Mucosa of stomach (tissue), 1 donor: ENCODE results near the gene EPHB4.
"Not testable (repeated sequence)": the region's sequence is repeated elsewhere in the genome, so short reads cannot be mapped to it uniquely, and the experiment has no call there.

Experiments
- H3K27me3 ChIP-seq: one replicate; pipeline ENCODE4 v1.7.0; 2013; ENCODE audit warnings: mild to moderate bottlenecking, low read length; ENCODE audit not compliant: control insufficient read depth, insufficient read depth
- H3K36me3 ChIP-seq: one replicate; pipeline ENCODE4 v1.7.0; 2013; ENCODE audit warnings: low read length; ENCODE audit not compliant: control insufficient read depth, insufficient read depth
- H3K4me1 ChIP-seq: one replicate; pipeline ENCODE4 v1.7.0; 2013; ENCODE audit warnings: mild to moderate bottlenecking, low read length; ENCODE audit not compliant: control insufficient read depth, insufficient read depth
- H3K4me3 ChIP-seq: one replicate; pipeline ENCODE4 v1.7.0; 2013; ENCODE audit warnings: low read length
- H3K9ac ChIP-seq: one replicate; pipeline ENCODE4 v1.7.0; 2013; ENCODE audit warnings: mild to moderate bottlenecking, low read length, moderate library complexity
- H3K9me3 ChIP-seq: one replicate; pipeline ENCODE4 v1.7.0; 2013; ENCODE audit warnings: mild to moderate bottlenecking, low read length, moderate library complexity; ENCODE audit not compliant: control insufficient read depth
- donor health status: Pancreatic carcinoma.

The EPHB4 gene

GRCh38 chr7:100789055-100789454 is 38.3 kb downstream of the EPHB4 start:
- peaks cover 13% of the 10 kb centered on the region for H3K27me3 ChIP-seq
- no peaks in the 10 kb centered on the region for H3K36me3 ChIP-seq
- no peak overlapping the region for H3K4me3 ChIP-seq
- no peak overlapping the region for H3K9ac ChIP-seq
- H3K4me1 ChIP-seq, result no peaks in the 10 kb centered on the region
- H3K9me3 ChIP-seq, result no peaks in the 10 kb centered on the region

DNA sequence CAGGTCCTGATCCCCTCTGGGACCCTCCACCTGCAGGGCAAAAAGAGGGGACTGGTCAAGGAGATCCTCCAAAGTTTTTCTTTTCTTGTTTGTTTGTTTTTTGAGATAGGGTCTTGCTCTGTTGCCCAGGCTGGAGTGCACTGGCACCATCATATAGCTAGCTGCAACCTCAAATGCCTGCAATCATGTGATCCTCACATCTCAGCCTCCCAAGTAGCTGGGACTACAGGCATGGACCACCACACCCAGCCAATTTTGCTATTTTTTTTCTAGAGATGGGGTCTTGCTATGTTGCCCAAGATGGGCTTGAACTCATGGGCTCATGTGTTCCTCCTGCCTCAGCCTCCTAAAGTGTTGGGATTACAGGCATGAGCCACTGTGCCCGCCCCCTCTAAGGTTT is 41.0 kb downstream of the EPHB4 start:
- no peak overlapping the region for H3K4me3 ChIP-seq

GRCh38 chr7:100785878-100786277 is 41.4 kb downstream of the EPHB4 start:
- Histone ChIP-seq H3K9me3 (no peaks in the 10 kb centered on the region), H3K4me3 (no peak overlapping the region), H3K27me3 (peaks cover 11% of the 10 kb centered on the region), H3K36me3 (no peaks in the 10 kb centered on the region), H3K4me1 (no peaks in the 10 kb centered on the region), H3K9ac (no peak overlapping the region)

More for the DNA sequence above, 41.0 kb downstream of the EPHB4 start:
- H3K36me3 ChIP-seq, result no peaks in the 10 kb centered on the region
- H3K9me3 ChIP-seq, result no peaks in the 10 kb centered on the region
- no peak overlapping the region for H3K9ac ChIP-seq
- H3K27me3 ChIP-seq, result peaks cover 11% of the 10 kb centered on the region
- no peaks in the 10 kb centered on the region for H3K4me1 ChIP-seq

GRCh38 chr7:100783804-100784203 is 43.5 kb downstream of the EPHB4 start:
- Histone ChIP-seq H3K9ac (no peak overlapping the region), H3K4me3 (no peak overlapping the region), H3K9me3 (no peaks in the 10 kb centered on the region), H3K4me1 (no peaks in the 10 kb centered on the region), H3K27me3 (peaks cover 7% of the 10 kb centered on the region), H3K36me3 (no peaks in the 10 kb centered on the region)

GRCh38 chr7:100781255-100781654 is 46.1 kb downstream of the EPHB4 start:
- no peaks in the 10 kb centered on the region for H3K36me3 ChIP-seq
- no peak overlapping the region for H3K4me3 ChIP-seq
- no peaks in the 10 kb centered on the region for H3K9me3 ChIP-seq
- H3K9ac ChIP-seq, result no peak overlapping the region
- H3K4me1 ChIP-seq, result no peaks in the 10 kb centered on the region
- H3K27me3 ChIP-seq, result peaks cover 7% of the 10 kb centered on the region

DNA sequence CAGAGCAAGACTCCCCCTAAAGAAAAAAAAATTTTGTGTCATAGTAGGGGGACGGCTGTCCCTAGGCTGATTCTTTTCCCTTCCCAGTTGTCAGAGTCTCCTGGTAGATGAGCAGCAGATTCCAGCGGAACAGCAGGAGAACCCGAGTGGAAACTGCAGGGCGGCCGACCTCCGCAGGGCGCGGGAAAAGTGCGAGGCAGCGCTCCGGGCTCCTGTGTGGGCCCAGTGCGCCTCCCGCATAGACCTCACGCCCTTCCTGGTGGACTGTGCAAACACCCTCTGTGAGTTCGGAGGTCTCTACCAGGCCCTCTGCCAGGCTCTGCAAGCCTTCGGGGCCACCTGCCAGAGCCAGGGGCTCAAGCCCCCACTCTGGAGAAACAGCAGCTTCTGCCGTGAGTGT is 48.0 kb downstream of the EPHB4 start:
- Histone ChIP-seq H3K36me3 (no peaks in the 10 kb centered on the region), H3K4me1 (no peaks in the 10 kb centered on the region), H3K9ac (no peak overlapping the region), H3K27me3 (no peaks in the 10 kb centered on the region), H3K4me3 (no peak overlapping the region), H3K9me3 (no peaks in the 10 kb centered on the region)

GRCh38 chr7:100778061-100778621 is 49.2 kb downstream of the EPHB4 start:
- H3K27me3 ChIP-seq, result no peaks in the 10 kb centered on the region
- H3K9ac ChIP-seq, result no peak overlapping the region
- no peaks in the 10 kb centered on the region for H3K9me3 ChIP-seq

GRCh38 chr7:100773491-100773890 is 53.8 kb downstream of the EPHB4 start:
- Histone ChIP-seq H3K36me3 (no peaks in the 10 kb centered on the region), H3K9ac (no peak overlapping the region), H3K9me3 (no peaks in the 10 kb centered on the region), H3K27me3 (no peaks in the 10 kb centered on the region), H3K4me1 (no peaks in the 10 kb centered on the region), H3K4me3 (no peak overlapping the region)

More at GRCh38 chr7:100778061-100778621, 49.2 kb downstream of the EPHB4 start:
- Histone ChIP-seq H3K4me3 (no peak overlapping the region), H3K4me1 (no peaks in the 10 kb centered on the region), H3K36me3 (no peaks in the 10 kb centered on the region)

- Histone ChIP-seq H3K4me3 (no peak overlapping the region), H3K27me3 (no peaks in the 10 kb centered on the region), H3K9ac (no peak overlapping the region), H3K36me3 (no peaks in the 10 kb centered on the region), H3K9me3 (no peaks in the 10 kb centered on the region), H3K4me1 (no peaks in the 10 kb centered on the region)
These were observed 58.5 kb downstream of the EPHB4 start for GRCh38 chr7:100768784-100769183.

DNA sequence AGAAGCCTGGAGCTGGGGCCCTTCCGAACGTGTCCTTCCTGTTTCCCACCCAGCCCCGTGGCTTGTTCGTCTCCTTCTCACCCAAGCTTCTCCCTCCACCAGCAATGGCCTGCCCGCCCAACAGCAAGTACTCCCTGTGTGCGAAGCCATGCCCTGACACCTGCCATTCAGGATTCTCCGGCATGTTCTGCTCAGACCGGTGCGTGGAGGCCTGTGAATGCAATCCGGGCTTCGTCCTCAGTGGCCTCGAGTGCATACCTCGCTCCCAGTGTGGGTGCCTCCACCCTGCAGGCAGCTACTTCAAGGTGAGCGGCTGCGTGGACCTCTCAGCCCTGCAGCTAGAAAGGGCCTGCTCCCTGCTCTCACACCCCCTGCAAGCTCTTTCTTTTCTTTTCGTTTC is 62.1 kb downstream of the EPHB4 start:
- no peaks in the 10 kb centered on the region for H3K4me1 ChIP-seq
- no peaks in the 10 kb centered on the region for H3K9me3 ChIP-seq
- H3K36me3 ChIP-seq, result no peaks in the 10 kb centered on the region
- H3K27me3 ChIP-seq, result no peaks in the 10 kb centered on the region
- H3K9ac ChIP-seq, result no peak overlapping the region
- H3K4me3 ChIP-seq, result no peak overlapping the region

DNA sequence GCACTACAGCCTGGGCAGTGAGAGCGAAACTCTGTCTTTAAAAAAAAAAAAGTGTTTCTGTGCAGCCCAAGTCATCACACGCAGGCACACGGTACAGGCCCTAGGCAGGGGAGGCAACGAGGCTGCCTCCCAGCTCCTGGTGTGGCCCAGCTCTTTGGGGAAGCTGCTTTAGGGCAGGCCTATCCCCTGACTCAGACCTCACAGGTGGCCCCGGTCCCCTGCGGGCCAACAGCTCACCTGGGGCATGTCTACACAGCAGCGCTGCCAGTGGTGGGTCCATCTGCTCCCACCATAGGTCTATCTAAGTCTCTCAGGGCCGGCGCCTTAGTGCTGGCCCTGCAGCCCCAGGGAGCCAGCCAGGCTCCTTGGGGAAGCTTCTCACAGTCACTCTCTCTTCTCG is 62.5 kb downstream of the EPHB4 start:
- no peaks in the 10 kb centered on the region for H3K36me3 ChIP-seq
- no peaks in the 10 kb centered on the region for H3K4me1 ChIP-seq
- no peak overlapping the region for H3K9ac ChIP-seq
- H3K27me3 ChIP-seq, result no peaks in the 10 kb centered on the region
- no peaks in the 10 kb centered on the region for H3K9me3 ChIP-seq
- no peak overlapping the region for H3K4me3 ChIP-seq

DNA sequence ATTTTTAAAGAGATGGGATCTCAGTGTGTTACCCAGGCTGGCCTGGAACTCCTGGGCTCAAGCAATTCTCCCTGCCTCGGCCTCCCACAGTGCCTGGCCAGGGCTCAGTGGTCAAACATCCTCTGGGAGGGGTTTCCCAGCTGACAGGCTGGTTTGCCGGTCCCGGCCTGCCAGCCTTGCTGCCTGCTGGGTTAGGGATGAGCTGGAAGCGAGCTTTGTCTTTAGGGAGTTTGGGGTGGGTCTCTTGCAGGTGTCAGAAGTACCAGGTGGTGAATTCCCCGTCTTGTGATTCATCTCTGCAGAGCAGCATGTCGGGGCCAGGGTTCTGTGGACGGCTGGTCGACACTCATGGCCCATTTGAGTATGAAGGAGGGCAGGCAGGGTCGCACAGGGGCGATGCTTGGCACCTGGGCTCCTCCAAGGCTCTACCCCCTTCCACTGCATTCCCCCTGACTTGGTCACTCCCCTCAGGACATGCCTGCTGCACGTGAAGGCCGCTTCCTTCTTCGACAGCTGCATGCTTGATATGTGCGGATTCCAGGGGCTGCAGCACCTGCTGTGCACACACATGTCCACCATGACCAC is 63.7 kb downstream of the EPHB4 start:
- Histone ChIP-seq H3K27me3 (no peaks in the 10 kb centered on the region), H3K9ac (no peak overlapping the region), H3K36me3 (no peaks in the 10 kb centered on the region), H3K9me3 (no peaks in the 10 kb centered on the region), H3K4me1 (no peaks in the 10 kb centered on the region), H3K4me3 (no peak overlapping the region)

GRCh38 chr7:100762841-100763240 is 64.5 kb downstream of the EPHB4 start:
- not testable (repeated sequence) for H3K9me3 ChIP-seq, H3K4me1 ChIP-seq, H3K36me3 ChIP-seq, H3K27me3 ChIP-seq, H3K4me3 ChIP-seq, H3K9ac ChIP-seq
